ENCODE measurements around the gene RBBP5. TPM values are rescaled to one million over a fixed set of nuclear protein-coding genes. Genes with fewer than 3 reads are reported as not detected.

Gene RBBP5
- total RNA-seq, 2 experiments from 2014 or later: 14.8 to 15.6 TPM

- no peak overlapping the region for H3K4me3 Mint-ChIP-seq
- H3K36me3 ChIP-seq (ENCODE audit: insufficient read depth, low read length): no peaks in the 10 kb centered on the region
- no peaks in the 10 kb centered on the region for H3K27me3 ChIP-seq (ENCODE audit: control insufficient read depth in 1 of 2, insufficient read depth in 2 of 2, low read length in 2 of 2)
- H3K27me3 Mint-ChIP-seq: no peaks in the 10 kb centered on the region
- H3K27ac Mint-ChIP-seq: no peak overlapping the region
- no peaks in the 10 kb centered on the region for H3K9me3 ChIP-seq (ENCODE audit: control insufficient read depth in 1 of 2, insufficient read depth in 1 of 2, low read length in 2 of 2)
- DNase-seq: no peak
- no peak overlapping the region for H3K27ac ChIP-seq (ENCODE audit: low read depth in 1 of 2, low read length in 2 of 2)
- H3K4me1 Mint-ChIP-seq (ENCODE audit: low read depth): no peaks in the 10 kb centered on the region
- intact Hi-C loops (cut with DNase I, micrococcal nuclease): no loop called here
- no peaks in the 10 kb centered on the region for H3K9me3 Mint-ChIP-seq
- H3K36me3 Mint-ChIP-seq (ENCODE audit: low read depth): no peaks in the 10 kb centered on the region
- no peak for ATAC-seq (ENCODE audit: poor library complexity)
- CTCF ChIA-PET: no interaction called here
- H3K4me3 ChIP-seq (ENCODE audit: low read length): no peak overlapping the region
- no peaks in the 10 kb centered on the region for H3K4me1 ChIP-seq (ENCODE audit: insufficient read depth, low read length)
- no peak for TF ChIP-seq CTCF (IDR thresholded peaks at IDR 0.05)
- POLR2A ChIA-PET: no interaction called here
Observed at GRCh38 chr1:205054013-205054412, 67.8 kb downstream of the RBBP5 start.

- no peaks in the 10 kb centered on the region for H3K4me1 Mint-ChIP-seq (ENCODE audit: low read depth)
- ChIA-PET CTCF (interaction anchor here (1.1 kb wide), 1 partner anchor 605 kb away, joined by 3 read pairs; no protein-coding TSS in a partner anchor), POLR2A (interaction anchor here (0.7 kb wide), 1 partner anchor 1522 kb away, joined by 3 read pairs; no protein-coding TSS in a partner anchor)
- Histone ChIP-seq H3K4me1 (ENCODE audit: insufficient read depth, low read length) (no peaks in the 10 kb centered on the region), H3K27ac (ENCODE audit: low read depth in 1 of 2, low read length in 2 of 2) (no peak overlapping the region), H3K4me3 (ENCODE audit: low read length) (no peak overlapping the region), H3K27me3 (ENCODE audit: control insufficient read depth in 1 of 2, insufficient read depth in 2 of 2, low read length in 2 of 2) (peaks cover 0 to 2% of the 10 kb centered on the region in 2 experiments), H3K36me3 (ENCODE audit: insufficient read depth, low read length) (no peaks in the 10 kb centered on the region), H3K9me3 (ENCODE audit: control insufficient read depth in 1 of 2, insufficient read depth in 1 of 2, low read length in 2 of 2) (no peaks in the 10 kb centered on the region)
- H3K27me3 Mint-ChIP-seq: peaks cover 3% of the 10 kb centered on the region
- no peaks in the 10 kb centered on the region for H3K36me3 Mint-ChIP-seq (ENCODE audit: low read depth)
- H3K9me3 Mint-ChIP-seq: no peaks in the 10 kb centered on the region
- no peak for TF ChIP-seq CTCF (IDR thresholded peaks at IDR 0.05)
- H3K4me3 Mint-ChIP-seq: no peak overlapping the region
- no peak overlapping the region for H3K27ac Mint-ChIP-seq
- intact Hi-C loops (cut with DNase I, micrococcal nuclease): no loop called here
- ATAC-seq (ENCODE audit: poor library complexity) (no peak), DNase-seq (no peak)
Observed at GRCh38 chr1:205053296-205053695, 68.5 kb downstream of the RBBP5 start.

GRCh38 chr1:205052690-205053089, 69.1 kb downstream of the RBBP5 start:
- CTCF ChIA-PET: interaction anchor here (0.8 to 1.1 kb wide), 2 partner anchors 9 to 606 kb away, joined by 3 read pairs; no protein-coding TSS in a partner anchor
- Histone ChIP-seq H3K4me3 (ENCODE audit: low read length) (no peak overlapping the region), H3K36me3 (ENCODE audit: insufficient read depth, low read length) (no peaks in the 10 kb centered on the region), H3K27ac (ENCODE audit: low read depth in 1 of 2, low read length in 2 of 2) (no peak overlapping the region), H3K4me1 (ENCODE audit: insufficient read depth, low read length) (no peaks in the 10 kb centered on the region), H3K9me3 (ENCODE audit: control insufficient read depth in 1 of 2, insufficient read depth in 1 of 2, low read length in 2 of 2) (no peaks in the 10 kb centered on the region), H3K27me3 (ENCODE audit: control insufficient read depth in 1 of 2, insufficient read depth in 2 of 2, low read length in 2 of 2) (peaks cover 0 to 2% of the 10 kb centered on the region in 2 experiments)
- Mint-ChIP-seq H3K4me3 (no peak overlapping the region), H3K27me3 (peaks cover 8% of the 10 kb centered on the region), H3K4me1 (ENCODE audit: low read depth) (no peaks in the 10 kb centered on the region), H3K36me3 (ENCODE audit: low read depth) (no peaks in the 10 kb centered on the region), H3K27ac (no peak overlapping the region), H3K9me3 (no peaks in the 10 kb centered on the region)
- ATAC-seq (ENCODE audit: poor library complexity) (no peak), DNase-seq (no peak)
- POLR2A ChIA-PET: interaction anchor here (0.7 kb wide), 1 partner anchor 1523 kb away, joined by 3 read pairs; no protein-coding TSS in a partner anchor
- TF ChIP-seq CTCF (IDR thresholded peaks at IDR 0.05): no peak
- intact Hi-C loops (cut with DNase I, micrococcal nuclease): no loop called here

Data from CD4-positive, alpha-beta T cell (primary cell).